ENCODE results near the gene ST8SIA5.

GRCh38 chr18:46734981-46735380 is 21.9 kb downstream of the ST8SIA5 start:
- TF ChIP-seq, protein P1, sequence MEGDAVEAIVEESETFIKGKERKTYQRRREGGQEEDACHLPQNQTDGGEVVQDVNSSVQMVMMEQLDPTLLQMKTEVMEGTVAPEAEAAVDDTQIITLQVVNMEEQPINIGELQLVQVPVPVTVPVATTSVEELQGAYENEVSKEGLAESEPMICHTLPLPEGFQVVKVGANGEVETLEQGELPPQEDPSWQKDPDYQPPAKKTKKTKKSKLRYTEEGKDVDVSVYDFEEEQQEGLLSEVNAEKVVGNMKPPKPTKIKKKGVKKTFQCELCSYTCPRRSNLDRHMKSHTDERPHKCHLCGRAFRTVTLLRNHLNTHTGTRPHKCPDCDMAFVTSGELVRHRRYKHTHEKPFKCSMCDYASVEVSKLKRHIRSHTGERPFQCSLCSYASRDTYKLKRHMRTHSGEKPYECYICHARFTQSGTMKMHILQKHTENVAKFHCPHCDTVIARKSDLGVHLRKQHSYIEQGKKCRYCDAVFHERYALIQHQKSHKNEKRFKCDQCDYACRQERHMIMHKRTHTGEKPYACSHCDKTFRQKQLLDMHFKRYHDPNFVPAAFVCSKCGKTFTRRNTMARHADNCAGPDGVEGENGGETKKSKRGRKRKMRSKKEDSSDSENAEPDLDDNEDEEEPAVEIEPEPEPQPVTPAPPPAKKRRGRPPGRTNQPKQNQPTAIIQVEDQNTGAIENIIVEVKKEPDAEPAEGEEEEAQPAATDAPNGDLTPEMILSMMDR (conservative IDR thresholded peaks at IDR 0.05 in 1 of 2, IDR thresholded peaks at IDR 0.05 in 1 of 2; ENCODE audit: low read depth in 1 of 2, low read length in 2 of 2) = no peak
- no peak for TF ChIP-seq EZH2 (IDR thresholded peaks at IDR 0.05; ENCODE audit: low read length, missing control alignments)

All from fibroblast of lung (primary cell).